ENCODE data around the gene NRIP1. TPM values are rescaled to one million over a fixed set of nuclear protein-coding genes. Genes with fewer than 3 reads are reported as not detected.

Gene NRIP1
- total RNA-seq, 1 donor from 2014 or later, result 30.9 TPM

DNA sequence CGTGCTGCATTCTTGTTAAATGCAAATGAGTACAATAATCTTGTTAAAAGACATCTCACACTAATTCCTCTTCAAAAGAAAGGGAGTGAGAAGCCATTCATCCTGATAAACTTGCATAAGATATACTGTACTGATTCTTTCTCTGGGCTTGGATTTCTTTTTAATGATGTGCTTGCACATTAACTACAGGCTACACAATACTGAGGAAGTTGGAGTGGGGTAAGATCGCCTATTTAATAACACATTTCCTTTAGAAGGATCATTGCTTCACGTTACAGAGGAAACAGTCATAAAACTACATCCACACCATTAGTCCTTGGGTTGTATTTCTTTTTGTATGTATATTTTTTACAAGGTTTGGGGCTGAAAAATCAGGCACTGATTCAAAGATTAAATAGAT is 36.6 kb downstream of the NRIP1 start:
- no peaks in the 10 kb centered on the region for H3K36me3 ChIP-seq
- intact Hi-C loops (cut with DNase I), result no loop called here
- no peak overlapping the region for H3K27ac ChIP-seq
- peaks cover 39% of the 10 kb centered on the region for H3K4me1 ChIP-seq
- TF ChIP-seq POLR2A (IDR thresholded peaks at IDR 0.05) (no peak), POLR2AphosphoS5 (IDR thresholded peaks at IDR 0.05; ENCODE audit: insufficient read depth in 1 of 2, low read depth in 1 of 2) (no peak)
- TF ChIP-seq, protein P1, sequence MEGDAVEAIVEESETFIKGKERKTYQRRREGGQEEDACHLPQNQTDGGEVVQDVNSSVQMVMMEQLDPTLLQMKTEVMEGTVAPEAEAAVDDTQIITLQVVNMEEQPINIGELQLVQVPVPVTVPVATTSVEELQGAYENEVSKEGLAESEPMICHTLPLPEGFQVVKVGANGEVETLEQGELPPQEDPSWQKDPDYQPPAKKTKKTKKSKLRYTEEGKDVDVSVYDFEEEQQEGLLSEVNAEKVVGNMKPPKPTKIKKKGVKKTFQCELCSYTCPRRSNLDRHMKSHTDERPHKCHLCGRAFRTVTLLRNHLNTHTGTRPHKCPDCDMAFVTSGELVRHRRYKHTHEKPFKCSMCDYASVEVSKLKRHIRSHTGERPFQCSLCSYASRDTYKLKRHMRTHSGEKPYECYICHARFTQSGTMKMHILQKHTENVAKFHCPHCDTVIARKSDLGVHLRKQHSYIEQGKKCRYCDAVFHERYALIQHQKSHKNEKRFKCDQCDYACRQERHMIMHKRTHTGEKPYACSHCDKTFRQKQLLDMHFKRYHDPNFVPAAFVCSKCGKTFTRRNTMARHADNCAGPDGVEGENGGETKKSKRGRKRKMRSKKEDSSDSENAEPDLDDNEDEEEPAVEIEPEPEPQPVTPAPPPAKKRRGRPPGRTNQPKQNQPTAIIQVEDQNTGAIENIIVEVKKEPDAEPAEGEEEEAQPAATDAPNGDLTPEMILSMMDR (IDR thresholded peaks at IDR 0.05), result no peak
- H3K27me3 ChIP-seq, result no peaks in the 10 kb centered on the region
- H3K4me3 ChIP-seq, result no peak overlapping the region
- no peaks in the 10 kb centered on the region for H3K9me3 ChIP-seq
- DNase-seq (ENCODE audit: extremely low spot score in 2 of 2), result no peak

DNA sequence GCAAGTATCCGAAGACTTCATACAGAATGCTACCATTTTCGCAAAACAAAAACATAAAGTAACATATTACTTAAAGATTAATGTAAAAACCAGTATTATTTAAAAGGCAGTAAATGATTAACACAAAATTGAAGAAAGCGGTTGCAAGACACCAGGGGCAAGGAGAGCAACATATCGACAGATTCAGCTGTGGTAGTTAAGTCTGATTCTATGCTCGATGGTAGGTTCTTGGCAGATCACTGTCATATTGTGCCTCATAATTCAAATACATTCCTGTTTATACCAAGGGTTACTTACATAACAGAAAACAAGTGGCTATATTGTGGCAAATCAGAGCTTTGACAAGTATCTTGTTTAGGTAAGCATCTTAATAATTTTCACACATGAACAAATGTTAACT is 37.7 kb downstream of the NRIP1 start:
- Histone ChIP-seq H3K27me3 (no peaks in the 10 kb centered on the region), H3K36me3 (no peaks in the 10 kb centered on the region), H3K4me1 (peaks cover 38% of the 10 kb centered on the region), H3K27ac (no peak overlapping the region), H3K4me3 (no peak overlapping the region), H3K9me3 (no peaks in the 10 kb centered on the region)
- intact Hi-C loops (cut with DNase I), result no loop called here
- no peak for TF ChIP-seq POLR2A (IDR thresholded peaks at IDR 0.05)
- no peak for TF ChIP-seq POLR2AphosphoS5 (IDR thresholded peaks at IDR 0.05; ENCODE audit: insufficient read depth in 1 of 2, low read depth in 1 of 2)
- TF ChIP-seq, protein P1 (IDR thresholded peaks at IDR 0.05), result no peak
- DNase-seq (ENCODE audit: extremely low spot score in 2 of 2), result no peak

DNA sequence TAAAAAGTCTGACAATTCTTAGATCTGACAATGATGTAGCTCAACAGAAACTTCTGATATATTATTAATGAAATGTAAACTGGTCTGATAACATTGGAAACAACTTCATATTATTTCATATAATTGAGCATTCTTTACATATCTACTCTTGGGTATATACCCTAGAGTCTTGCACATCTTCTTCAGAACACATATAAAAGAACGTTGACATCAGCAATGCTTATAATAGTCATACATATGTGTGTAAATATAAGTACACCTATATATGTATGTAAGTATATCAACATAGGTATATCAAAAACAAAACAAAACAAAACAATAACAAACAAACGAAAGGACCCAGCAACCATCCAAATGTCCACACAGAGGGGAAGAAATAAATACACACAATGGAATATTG is 38.4 kb downstream of the NRIP1 start:
- Histone ChIP-seq H3K27me3 (no peaks in the 10 kb centered on the region), H3K4me3 (no peak overlapping the region), H3K4me1 (peaks cover 38% of the 10 kb centered on the region), H3K27ac (no peak overlapping the region), H3K36me3 (no peaks in the 10 kb centered on the region), H3K9me3 (no peaks in the 10 kb centered on the region)
- DNase-seq (ENCODE audit: extremely low spot score in 2 of 2), result no peak
- intact Hi-C loops (cut with DNase I), result no loop called here
- TF ChIP-seq POLR2A (IDR thresholded peaks at IDR 0.05) (no peak), POLR2AphosphoS5 (IDR thresholded peaks at IDR 0.05; ENCODE audit: insufficient read depth in 1 of 2, low read depth in 1 of 2) (no peak)
- TF ChIP-seq, protein P1 (IDR thresholded peaks at IDR 0.05), result no peak

DNA sequence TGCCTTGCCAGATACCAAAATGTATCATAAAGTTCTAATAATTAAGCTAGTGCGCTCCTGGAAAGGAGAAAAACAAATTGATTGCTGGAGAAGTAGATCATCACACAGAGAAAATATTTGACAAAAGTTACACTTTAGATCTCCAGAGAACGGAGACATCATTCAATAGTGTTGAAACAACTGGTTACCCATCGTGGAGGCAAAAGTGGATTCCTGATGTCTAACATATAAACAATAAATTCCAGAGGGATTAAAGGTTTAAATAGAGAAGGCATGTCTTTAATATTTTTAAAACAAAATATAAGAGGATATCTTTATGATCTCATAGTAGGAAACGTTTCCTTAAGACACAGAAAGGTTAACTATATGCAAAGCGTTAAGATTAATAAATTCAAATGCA is 41.0 kb downstream of the NRIP1 start:
- no peak overlapping the region for H3K4me3 ChIP-seq
- no peaks in the 10 kb centered on the region for H3K27me3 ChIP-seq
- H3K36me3 ChIP-seq, result no peaks in the 10 kb centered on the region
- intact Hi-C loops (cut with DNase I), result no loop called here
- no peak overlapping the region for H3K27ac ChIP-seq
- H3K9me3 ChIP-seq, result no peaks in the 10 kb centered on the region
- H3K4me1 ChIP-seq, result peaks cover 24% of the 10 kb centered on the region
- no peak for DNase-seq (ENCODE audit: extremely low spot score in 2 of 2)
- TF ChIP-seq POLR2AphosphoS5 (IDR thresholded peaks at IDR 0.05; ENCODE audit: insufficient read depth in 1 of 2, low read depth in 1 of 2), result no peak
- TF ChIP-seq, protein P1 (IDR thresholded peaks at IDR 0.05), result no peak
- TF ChIP-seq POLR2A (IDR thresholded peaks at IDR 0.05), result no peak

DNA sequence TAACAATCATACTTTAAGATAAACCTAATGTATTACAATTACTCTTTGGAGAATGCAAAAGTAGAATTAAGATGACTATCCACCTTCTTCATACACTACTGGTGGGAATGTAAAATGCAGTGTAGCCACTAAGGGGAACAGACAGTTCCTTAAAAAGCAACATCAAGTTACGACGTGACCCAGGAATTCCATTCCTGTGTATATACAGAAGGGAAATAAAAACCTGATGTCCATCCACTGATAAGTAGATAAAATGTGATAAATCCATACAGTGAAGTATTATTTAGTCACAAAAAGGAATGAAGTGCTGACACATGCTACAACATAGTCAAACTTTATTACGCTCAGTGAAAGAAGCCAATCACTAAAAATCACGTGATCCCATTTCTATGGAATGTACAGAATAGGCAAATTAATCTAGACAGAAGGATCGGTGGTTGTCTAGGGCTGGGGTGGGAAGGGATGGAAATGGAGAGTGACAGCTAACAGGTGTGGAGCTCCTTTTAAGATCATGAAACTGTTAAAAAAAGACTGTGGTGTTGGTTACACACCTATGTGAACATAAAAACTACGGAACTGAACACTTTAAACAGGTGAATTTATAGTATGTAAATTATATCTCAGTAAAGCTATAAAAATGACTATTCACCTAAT is 42.1 kb downstream of the NRIP1 start:
- Histone ChIP-seq H3K4me3 (no peak overlapping the region), H3K27ac (no peak overlapping the region), H3K36me3 (no peaks in the 10 kb centered on the region), H3K9me3 (no peaks in the 10 kb centered on the region), H3K27me3 (no peaks in the 10 kb centered on the region), H3K4me1 (peaks cover 17% of the 10 kb centered on the region)
- DNase-seq (ENCODE audit: extremely low spot score in 2 of 2), result no peak
- no peak for TF ChIP-seq POLR2AphosphoS5 (IDR thresholded peaks at IDR 0.05; ENCODE audit: insufficient read depth in 1 of 2, low read depth in 1 of 2)
- TF ChIP-seq, protein P1 (IDR thresholded peaks at IDR 0.05), result no peak
- TF ChIP-seq POLR2A (IDR thresholded peaks at IDR 0.05), result no peak
- intact Hi-C loops (cut with DNase I), result no loop called here

Data from vagina (tissue), 2 donors.